ENCODE measurements around the gene ZNF213.

DNA sequence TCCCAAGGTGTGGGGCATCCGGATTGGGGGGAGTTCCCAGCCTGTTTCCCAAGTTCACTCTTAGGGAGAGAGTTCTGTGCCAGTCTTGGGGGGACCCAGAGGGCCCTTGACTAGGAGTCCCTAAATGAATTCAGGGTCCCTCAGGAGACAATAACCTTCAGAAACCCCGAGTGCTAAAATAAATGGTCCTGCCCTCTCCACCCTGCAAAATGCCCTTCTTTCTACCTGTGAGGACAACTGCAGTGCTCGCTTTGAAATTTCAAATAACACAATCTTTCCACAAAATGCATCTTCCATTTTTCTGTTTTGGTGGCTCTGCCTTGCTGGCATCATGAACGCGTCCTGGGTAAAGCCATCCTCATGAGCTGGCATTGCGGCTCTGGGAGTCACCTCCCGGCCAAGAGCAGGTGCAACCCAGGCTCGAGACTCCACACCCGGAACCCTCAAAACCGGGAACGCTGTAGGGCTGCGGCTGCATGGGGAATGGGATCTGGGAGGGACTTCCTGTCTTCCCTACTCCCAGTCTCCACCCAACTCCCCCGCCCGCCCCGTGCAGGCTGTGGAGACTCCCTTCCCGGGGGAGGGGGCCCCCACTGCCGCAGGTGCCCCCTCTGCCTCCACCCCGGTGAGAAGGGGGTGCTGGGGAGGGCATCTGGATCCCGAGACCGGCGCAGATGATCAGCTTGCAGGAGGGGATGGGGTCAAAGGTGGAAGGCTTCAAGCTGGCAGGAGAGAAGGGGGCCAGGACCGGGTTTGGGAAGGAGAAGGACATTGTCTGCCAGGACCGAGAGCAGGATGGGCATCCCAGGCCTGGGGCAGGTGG lies 22.6 kb upstream of the ZNF213 start, which contains the start of gene ZNF205:
- TF ChIP-seq, protein P1, sequence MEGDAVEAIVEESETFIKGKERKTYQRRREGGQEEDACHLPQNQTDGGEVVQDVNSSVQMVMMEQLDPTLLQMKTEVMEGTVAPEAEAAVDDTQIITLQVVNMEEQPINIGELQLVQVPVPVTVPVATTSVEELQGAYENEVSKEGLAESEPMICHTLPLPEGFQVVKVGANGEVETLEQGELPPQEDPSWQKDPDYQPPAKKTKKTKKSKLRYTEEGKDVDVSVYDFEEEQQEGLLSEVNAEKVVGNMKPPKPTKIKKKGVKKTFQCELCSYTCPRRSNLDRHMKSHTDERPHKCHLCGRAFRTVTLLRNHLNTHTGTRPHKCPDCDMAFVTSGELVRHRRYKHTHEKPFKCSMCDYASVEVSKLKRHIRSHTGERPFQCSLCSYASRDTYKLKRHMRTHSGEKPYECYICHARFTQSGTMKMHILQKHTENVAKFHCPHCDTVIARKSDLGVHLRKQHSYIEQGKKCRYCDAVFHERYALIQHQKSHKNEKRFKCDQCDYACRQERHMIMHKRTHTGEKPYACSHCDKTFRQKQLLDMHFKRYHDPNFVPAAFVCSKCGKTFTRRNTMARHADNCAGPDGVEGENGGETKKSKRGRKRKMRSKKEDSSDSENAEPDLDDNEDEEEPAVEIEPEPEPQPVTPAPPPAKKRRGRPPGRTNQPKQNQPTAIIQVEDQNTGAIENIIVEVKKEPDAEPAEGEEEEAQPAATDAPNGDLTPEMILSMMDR (IDR thresholded peaks at IDR 0.05; ENCODE audit: low read length), result no peak
- no peak for TF ChIP-seq EZH2phosphoT487 (IDR thresholded peaks at IDR 0.05; ENCODE audit: low read length)
- TF ChIP-seq EZH2 (optimal IDR thresholded peaks at IDR 0.05; ENCODE audit: low read depth, low read length), result no peak
